Measurements from ENCODE around the gene SLC12A8.

DNA sequence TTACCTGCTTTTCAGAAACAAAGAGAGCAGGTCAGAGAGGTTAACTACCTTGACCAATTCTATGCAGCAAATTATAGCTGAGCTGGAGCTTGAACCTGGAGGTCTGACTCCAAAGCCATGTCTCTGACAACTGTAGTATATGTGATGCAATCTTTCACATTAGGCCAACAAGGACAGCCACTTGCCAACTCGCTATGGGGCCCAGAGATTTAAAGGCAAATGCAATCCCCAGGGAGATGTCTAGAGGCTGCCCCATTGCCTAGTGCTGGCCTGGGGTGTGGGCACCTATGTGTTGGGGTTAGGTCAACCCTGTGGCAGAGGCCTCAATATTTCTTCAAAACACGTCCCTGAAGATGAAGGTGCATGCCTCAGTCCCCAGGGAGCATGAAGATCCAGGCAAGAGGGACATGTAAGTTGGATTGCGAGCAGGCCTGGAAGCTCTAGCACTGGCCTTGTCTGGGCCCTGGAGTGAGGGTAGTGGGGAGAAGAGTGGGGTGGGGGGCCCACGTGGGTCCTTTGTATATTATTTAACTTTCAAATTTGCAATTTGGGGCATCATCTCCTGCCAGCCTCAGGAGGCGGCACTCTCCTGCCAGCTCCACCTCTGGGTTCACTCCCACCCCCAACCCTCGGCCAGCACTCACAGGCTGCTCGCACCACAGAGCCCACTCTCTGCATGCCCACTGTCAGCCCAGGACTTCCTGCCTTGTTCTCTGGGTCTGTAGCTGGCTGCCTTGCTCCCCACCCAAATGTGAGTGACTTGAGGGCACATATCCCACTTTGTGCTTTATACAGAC lies 64.3 kb downstream of the SLC12A8 start:
- TF ChIP-seq SP1 (IDR thresholded peaks at IDR 0.05; ENCODE audit: low read depth, low read length) (no peak), YY1 (IDR thresholded peaks at IDR 0.05; ENCODE audit: low read depth, low read length) (no peak), ESRRA (IDR thresholded peaks at IDR 0.05; ENCODE audit: low read length) (no peak), CEBPB (IDR thresholded peaks at IDR 0.05; ENCODE audit: borderline replicate concordance in 1 of 2, low read depth in 2 of 2, low read length in 2 of 2) (no peak), RAD21 (IDR thresholded peaks at IDR 0.05; ENCODE audit: insufficient read depth, low read depth, low read length) (no peak), BRCA1 (IDR thresholded peaks at IDR 0.05; ENCODE audit: low read depth, low read length) (no peak), MXI1 (IDR thresholded peaks at IDR 0.05; ENCODE audit: low read depth, low read length) (no peak)
- TF ChIP-seq, protein P1, sequence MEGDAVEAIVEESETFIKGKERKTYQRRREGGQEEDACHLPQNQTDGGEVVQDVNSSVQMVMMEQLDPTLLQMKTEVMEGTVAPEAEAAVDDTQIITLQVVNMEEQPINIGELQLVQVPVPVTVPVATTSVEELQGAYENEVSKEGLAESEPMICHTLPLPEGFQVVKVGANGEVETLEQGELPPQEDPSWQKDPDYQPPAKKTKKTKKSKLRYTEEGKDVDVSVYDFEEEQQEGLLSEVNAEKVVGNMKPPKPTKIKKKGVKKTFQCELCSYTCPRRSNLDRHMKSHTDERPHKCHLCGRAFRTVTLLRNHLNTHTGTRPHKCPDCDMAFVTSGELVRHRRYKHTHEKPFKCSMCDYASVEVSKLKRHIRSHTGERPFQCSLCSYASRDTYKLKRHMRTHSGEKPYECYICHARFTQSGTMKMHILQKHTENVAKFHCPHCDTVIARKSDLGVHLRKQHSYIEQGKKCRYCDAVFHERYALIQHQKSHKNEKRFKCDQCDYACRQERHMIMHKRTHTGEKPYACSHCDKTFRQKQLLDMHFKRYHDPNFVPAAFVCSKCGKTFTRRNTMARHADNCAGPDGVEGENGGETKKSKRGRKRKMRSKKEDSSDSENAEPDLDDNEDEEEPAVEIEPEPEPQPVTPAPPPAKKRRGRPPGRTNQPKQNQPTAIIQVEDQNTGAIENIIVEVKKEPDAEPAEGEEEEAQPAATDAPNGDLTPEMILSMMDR (IDR thresholded peaks at IDR 0.05 in 2 of 3, conservative IDR thresholded peaks at IDR 0.05 in 1 of 3; ENCODE audit: control insufficient read depth in 2 of 3, extremely low read depth in 1 of 3, insufficient read depth in 1 of 3, low read depth in 3 of 3, low read length in 3 of 3) = no peak
- TF ChIP-seq, protein P2, sequence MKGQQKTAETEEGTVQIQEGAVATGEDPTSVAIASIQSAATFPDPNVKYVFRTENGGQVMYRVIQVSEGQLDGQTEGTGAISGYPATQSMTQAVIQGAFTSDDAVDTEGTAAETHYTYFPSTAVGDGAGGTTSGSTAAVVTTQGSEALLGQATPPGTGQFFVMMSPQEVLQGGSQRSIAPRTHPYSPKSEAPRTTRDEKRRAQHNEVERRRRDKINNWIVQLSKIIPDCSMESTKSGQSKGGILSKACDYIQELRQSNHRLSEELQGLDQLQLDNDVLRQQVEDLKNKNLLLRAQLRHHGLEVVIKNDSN (IDR thresholded peaks at IDR 0.05; ENCODE audit: borderline replicate concordance, extremely low read length, insufficient read depth, low read depth, low read length) = no peak
